Mesodermal cell (in vitro differentiated cells): ENCODE data around the gene MTHFD2L.

Experiments used
- H3K27ac ChIP-seq: 2 replicates; pipeline ENCODE4 v1.7.0; 2013; ENCODE audit warnings: mild to moderate bottlenecking, low read depth, low read length, moderate library complexity; ENCODE audit not compliant: severe bottlenecking
- H3K36me3 ChIP-seq: 2 replicates; pipeline ENCODE4 v1.7.1; 2013; ENCODE audit warnings: mild to moderate bottlenecking, low read length, moderate library complexity; ENCODE audit not compliant: control insufficient read depth, insufficient read depth
- H3K4me1 ChIP-seq: one replicate; pipeline ENCODE4 v1.7.1; 2013; ENCODE audit warnings: mild to moderate bottlenecking, low read length; ENCODE audit not compliant: insufficient read depth, control insufficient read depth, poor library complexity, severe bottlenecking
- H3K4me3 ChIP-seq: 2 replicates; pipeline ENCODE4 v1.7.0; 2013; ENCODE audit warnings: low read length, control low read depth, mild to moderate bottlenecking; ENCODE audit not compliant: insufficient read depth, poor library complexity, severe bottlenecking; ENCODE audit errors: extremely low read depth
- H3K9me3 ChIP-seq: 2 replicates; pipeline ENCODE4 v1.7.1; 2013; ENCODE audit warnings: mild to moderate bottlenecking, low read length, moderate library complexity; ENCODE audit not compliant: control insufficient read depth
- WGBS, 2 experiments: methylation state at CpG; one replicate each; pipeline ENCODE4 v1.1.5; 2013; ENCODE audit warnings: missing lambda C conversion rate in 2 of 2; ENCODE audit not compliant: insufficient coverage in 2 of 2; 5-methylcytosine and 5-hydroxymethylcytosine counted together

Gene MTHFD2L

DNA sequence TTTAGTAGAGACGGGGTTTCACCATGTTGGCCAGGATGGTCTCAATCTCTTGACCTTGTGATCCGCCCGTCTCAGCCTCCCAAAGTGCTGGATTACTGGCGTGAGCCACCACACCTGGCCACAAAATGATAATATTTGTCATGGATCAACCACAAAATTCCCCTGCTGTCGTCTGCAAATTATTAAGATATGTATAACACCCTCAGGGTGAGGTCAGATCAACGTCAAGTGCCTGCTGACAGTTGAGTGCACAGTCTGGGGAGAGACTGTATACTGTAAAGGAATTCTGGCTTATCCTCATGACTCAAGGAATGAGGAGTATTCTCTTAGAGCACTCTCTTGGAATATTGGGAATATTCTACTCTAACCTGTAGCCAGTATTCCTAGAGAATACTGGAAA lies 161.6 kb downstream of the MTHFD2L start:
- Histone ChIP-seq H3K9me3 (no peaks in the 10 kb centered on the region), H3K36me3 (no peaks in the 10 kb centered on the region), H3K4me3 (no peak overlapping the region), H3K27ac (no peak overlapping the region), H3K4me1 (no peaks in the 10 kb centered on the region)
- 87% methylated on average over 4 of the region's 6 CpGs; no CpG with 5 or more reads in 1 of the 2 experiments for WGBS, 2 experiments

DNA sequence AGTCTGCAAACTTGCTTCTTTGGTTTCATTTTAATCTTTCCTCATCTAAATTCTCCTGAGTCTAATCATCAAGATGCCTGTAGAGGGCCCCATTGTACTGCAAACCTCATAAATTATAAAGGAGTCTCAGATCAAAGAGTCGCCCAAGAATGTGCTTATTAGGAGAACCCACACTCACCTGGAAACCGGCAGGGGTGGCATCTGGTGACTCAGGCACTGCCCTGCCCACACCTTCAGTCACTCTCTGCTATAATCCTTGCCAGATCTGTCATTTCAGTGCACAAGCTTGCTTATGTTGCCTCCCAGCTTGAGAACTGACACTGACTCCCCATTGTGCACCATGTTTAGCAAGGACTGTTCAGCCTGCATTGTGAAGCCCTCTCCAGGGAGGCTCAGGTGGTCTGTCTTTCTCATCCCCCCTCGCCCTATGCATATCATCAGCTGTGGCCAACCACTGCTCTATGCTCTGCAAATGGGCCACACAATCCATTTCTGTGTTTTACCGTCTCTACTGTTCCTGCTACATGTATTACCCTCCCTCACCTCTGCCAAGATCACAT lies 162.7 kb downstream of the MTHFD2L start:
- whole genome bisulfite sequencing, 2 experiments, result 13 to 35% methylated on average over 2 to 4 of the region's 4 CpGs
- no peak overlapping the region for H3K27ac ChIP-seq

DNA sequence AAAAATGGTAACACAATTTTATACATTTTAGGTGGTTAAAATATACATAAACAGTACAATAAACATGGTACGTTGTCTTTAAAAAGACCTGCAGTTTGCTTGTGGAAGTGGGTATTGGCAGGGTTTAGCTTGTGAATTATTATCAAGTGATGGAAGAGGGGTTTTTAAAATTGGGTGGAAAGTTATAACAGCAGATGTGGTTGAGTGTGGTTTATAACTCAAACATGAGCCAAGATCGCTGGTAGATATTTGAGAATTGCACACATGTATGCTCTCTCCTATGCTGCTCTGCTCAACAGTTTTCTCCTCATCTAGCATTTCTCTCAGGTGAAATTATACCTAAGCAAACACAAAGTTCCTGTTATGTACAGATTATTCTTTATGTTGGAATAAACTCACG lies 164.4 kb downstream of the MTHFD2L start:
- H3K4me1 ChIP-seq, result no peaks in the 10 kb centered on the region
- no peaks in the 10 kb centered on the region for H3K36me3 ChIP-seq
- H3K4me3 ChIP-seq, result no peak overlapping the region
- no peak overlapping the region for H3K27ac ChIP-seq
- 90% methylated on average over 2 of the region's 3 CpGs; no CpG with 5 or more reads in 1 of the 2 experiments for WGBS, 2 experiments
- no peaks in the 10 kb centered on the region for H3K9me3 ChIP-seq

More for the DNA sequence above, 162.7 kb downstream of the MTHFD2L start:
- H3K4me1 ChIP-seq, result no peaks in the 10 kb centered on the region
- no peaks in the 10 kb centered on the region for H3K36me3 ChIP-seq
- H3K4me3 ChIP-seq, result no peak overlapping the region
- no peaks in the 10 kb centered on the region for H3K9me3 ChIP-seq

DNA sequence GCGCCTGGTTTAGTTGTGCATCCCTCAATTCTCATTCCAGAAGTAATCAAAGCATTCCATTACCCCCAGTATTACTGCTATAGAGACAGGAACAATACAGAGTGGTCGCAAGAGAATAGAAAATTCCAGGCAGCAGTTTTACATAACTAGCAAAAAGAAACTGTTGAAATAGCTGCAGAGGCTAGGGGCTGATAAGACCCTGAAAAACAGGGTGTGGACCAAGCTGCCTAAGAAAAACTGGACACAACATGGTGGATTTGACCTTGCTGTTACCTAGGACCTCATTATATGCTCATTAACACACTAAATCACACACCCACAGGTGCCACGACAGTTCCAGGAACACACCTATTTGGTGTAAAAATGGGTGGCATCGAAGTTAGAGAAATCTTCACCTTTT lies 165.7 kb downstream of the MTHFD2L start:
- Histone ChIP-seq H3K36me3 (no peaks in the 10 kb centered on the region), H3K9me3 (no peaks in the 10 kb centered on the region), H3K4me1 (no peaks in the 10 kb centered on the region), H3K4me3 (no peak overlapping the region), H3K27ac (no peak overlapping the region)
- WGBS, 2 experiments, result 44 to 100% methylated on average over 1 of the region's 4 CpGs

DNA sequence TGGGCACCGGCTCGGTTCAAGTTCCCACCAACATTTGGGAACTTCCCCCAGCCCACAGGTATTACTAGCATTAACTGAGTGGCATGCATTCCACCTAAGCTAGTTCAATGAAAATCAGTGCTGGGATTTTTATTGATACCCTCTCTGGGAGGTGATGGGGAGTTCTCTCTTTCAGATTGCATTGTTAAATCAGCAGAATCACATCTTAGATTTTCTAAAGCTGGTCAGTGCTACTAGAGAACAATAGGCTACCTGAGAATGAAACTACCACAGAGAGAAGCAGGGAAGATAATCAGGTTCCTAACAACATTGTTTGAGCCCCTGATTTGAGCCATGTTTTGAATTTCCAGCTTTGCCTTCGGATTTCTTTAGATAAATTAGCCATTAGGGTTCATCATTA lies 166.3 kb downstream of the MTHFD2L start:
- WGBS, 2 experiments, result 83 to 100% methylated on average over 1 to 2 of the region's 3 CpGs
- H3K4me3 ChIP-seq, result no peak overlapping the region
- H3K36me3 ChIP-seq, result no peaks in the 10 kb centered on the region
- H3K9me3 ChIP-seq, result no peaks in the 10 kb centered on the region
- no peak overlapping the region for H3K27ac ChIP-seq
- H3K4me1 ChIP-seq, result no peaks in the 10 kb centered on the region

DNA sequence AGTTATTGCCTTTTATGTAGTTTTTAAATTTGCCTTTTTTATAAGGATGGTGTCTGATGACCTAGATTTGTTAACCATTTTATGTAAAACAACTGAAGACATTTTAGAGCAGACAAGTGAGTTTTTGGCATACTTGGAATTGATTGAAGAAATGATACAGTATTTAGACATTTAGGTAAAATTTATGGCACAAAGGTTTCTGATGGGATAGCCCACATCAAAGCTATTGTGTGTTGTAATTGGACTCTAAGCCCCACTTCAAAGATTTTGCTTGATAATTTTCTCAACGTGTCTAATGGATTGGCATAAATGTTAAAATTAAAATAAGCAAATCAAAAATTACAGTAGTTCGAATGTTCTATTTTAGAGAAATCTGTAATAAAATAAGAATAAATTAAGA lies 168.0 kb downstream of the MTHFD2L start:
- no CpG with 5 or more reads among the region's 2 CpGs for WGBS, 2 experiments
- Histone ChIP-seq H3K27ac (no peak overlapping the region), H3K4me3 (no peak overlapping the region), H3K9me3 (no peaks in the 10 kb centered on the region), H3K36me3 (no peaks in the 10 kb centered on the region), H3K4me1 (no peaks in the 10 kb centered on the region)

DNA sequence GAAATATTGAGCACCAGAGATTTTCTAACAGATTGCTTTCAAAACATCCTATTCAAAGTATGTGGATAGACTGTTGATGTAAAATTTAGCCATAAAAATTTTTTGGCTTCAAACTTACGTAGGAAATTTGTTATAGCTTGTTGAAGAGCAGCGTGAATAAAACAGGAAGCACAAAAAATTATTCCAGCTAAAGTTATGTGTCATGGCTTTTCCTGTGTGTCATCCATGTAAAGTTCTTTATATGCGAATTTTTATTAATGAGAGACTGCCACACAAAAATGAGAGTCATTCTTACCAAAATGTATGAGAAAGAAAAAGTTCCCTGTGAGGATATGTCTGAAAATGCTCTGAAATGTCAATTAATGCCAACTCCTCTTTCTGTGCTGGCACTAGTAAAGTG lies 169.8 kb downstream of the MTHFD2L start:
- Histone ChIP-seq H3K9me3 (no peaks in the 10 kb centered on the region), H3K27ac (no peak overlapping the region), H3K36me3 (no peaks in the 10 kb centered on the region), H3K4me1 (no peaks in the 10 kb centered on the region), H3K4me3 (no peak overlapping the region)
- 89% methylated on average over 3 of the region's 3 CpGs; no CpG with 5 or more reads in 1 of the 2 experiments for WGBS, 2 experiments

DNA sequence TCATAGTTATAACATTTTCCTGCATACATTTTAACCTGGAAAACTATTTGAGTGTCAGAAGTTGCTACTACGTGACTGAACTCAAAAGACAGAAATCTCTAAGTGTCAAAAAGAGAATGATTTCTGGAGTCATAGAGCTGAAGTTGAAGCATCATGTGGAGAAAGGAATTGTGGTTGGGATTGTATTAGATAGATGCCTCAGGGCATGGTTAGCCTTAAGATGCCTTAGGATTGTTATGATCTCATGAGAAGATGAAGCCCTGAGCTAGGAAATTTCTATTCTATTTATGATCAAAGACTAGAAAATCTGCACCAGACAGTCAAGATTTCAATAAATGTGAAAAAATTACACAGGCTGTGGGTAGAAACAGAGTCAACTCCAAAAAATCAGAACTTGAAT lies 170.6 kb downstream of the MTHFD2L start:
- Histone ChIP-seq H3K4me3 (no peak overlapping the region), H3K9me3 (no peaks in the 10 kb centered on the region), H3K36me3 (no peaks in the 10 kb centered on the region), H3K27ac (no peak overlapping the region), H3K4me1 (no peaks in the 10 kb centered on the region)
- 100% methylated on average over 1 of the region's 1 CpG; no CpG with 5 or more reads in 1 of the 2 experiments for WGBS, 2 experiments

DNA sequence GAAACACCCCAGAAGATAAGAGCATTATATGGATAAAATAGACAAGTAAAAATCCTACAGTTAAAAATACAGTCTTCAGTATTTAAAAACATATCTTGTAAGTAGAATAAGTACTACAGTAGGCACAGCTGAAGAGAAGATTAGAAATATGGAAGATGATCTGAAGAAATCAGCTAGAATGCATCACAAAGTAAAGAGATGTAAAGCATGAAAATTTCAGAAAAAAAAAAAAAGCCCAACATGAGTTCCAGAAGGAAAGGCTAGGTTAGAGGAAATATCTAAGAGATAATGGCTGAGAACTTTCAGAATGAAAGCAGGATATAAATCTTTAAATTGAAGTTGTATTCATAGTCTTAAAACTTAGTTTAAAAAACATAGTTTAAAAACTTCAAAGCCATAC lies 171.4 kb downstream of the MTHFD2L start:
- no peak overlapping the region for H3K27ac ChIP-seq
- no peaks in the 10 kb centered on the region for H3K4me1 ChIP-seq
- no peaks in the 10 kb centered on the region for H3K9me3 ChIP-seq
- no peak overlapping the region for H3K4me3 ChIP-seq
- H3K36me3 ChIP-seq, result no peaks in the 10 kb centered on the region

DNA sequence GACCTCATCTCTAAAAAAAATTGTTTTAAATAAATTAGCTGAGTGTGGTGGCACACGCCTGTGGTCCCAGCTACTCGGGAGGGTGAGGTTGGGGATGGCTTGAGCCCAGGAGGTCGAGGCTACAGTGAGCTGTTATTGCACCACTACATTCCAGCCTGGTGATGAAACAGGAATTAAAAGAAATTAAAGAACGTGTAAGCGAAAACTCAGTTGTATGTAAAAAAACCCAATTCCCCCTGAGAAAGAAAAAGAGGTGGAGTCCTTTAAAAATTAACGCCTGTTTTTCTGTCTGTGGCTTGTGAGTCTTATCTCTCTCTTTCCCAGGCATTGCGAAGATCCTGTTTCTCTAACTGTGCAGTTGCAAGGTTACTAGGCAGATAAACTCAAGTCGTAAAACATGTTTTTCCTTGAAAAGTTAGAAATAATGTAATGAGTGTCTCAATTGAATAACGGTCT lies 172.4 kb downstream of the MTHFD2L start:
- H3K36me3 ChIP-seq, result no peaks in the 10 kb centered on the region
- H3K9me3 ChIP-seq, result no peaks in the 10 kb centered on the region
- H3K4me3 ChIP-seq, result no peak overlapping the region
- no peaks in the 10 kb centered on the region for H3K4me1 ChIP-seq
- 93 to 100% methylated on average over 2 to 5 of the region's 9 CpGs for WGBS, 2 experiments
- no peak overlapping the region for H3K27ac ChIP-seq

DNA sequence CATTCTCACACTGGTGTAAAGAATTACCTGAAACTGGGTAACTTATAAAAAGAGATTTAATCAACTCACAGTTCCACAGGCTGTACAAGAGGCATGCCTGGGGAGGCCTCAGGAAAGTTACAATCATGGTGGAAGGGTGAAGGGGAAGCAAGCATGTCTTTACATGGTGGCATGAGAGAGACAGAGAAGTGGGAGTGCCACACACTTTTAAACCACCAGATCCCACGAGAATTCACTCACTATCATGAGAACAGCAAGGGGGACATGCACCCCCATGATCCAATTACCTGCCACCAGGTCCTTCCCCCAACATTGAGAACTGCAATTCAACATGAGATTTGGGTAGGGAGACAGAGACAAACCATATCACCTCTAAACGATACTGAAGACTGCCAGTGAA lies 173.3 kb downstream of the MTHFD2L start:
- H3K4me1 ChIP-seq, result no peaks in the 10 kb centered on the region
- no peak overlapping the region for H3K4me3 ChIP-seq
- 80% methylated on average over 1 of the region's 2 CpGs for WGBS, 2 experiments
- H3K36me3 ChIP-seq, result no peaks in the 10 kb centered on the region
- H3K27ac ChIP-seq, result no peak overlapping the region
- no peaks in the 10 kb centered on the region for H3K9me3 ChIP-seq
